ENCODE data around the gene METTL8.

Gene METTL8

GRCh38 chr2:171293661-171294060 is 140.1 kb downstream of the METTL8 start:
- no peaks in the 10 kb centered on the region for H3K9me3 ChIP-seq (ENCODE audit: control insufficient read depth, low read length)
- H3K27me3 ChIP-seq (ENCODE audit: control insufficient read depth, insufficient read depth, low read length, poor library complexity, severe bottlenecking) = no peaks in the 10 kb centered on the region
- 92 to 97% methylated on average over 5 of the region's 5 CpGs for WGBS, 2 experiments
- no peak overlapping the region for H3K27ac ChIP-seq (ENCODE audit: insufficient read depth, low read depth, low read length, poor library complexity, severe bottlenecking)
- H3K36me3 ChIP-seq (ENCODE audit: control insufficient read depth, insufficient read depth, low read length) = no peaks in the 10 kb centered on the region
- H3K4me3 ChIP-seq (ENCODE audit: insufficient read depth, low read depth, low read length) = no peak overlapping the region
- no peaks in the 10 kb centered on the region for H3K4me1 ChIP-seq (ENCODE audit: control insufficient read depth, insufficient read depth, low read length)

DNA sequence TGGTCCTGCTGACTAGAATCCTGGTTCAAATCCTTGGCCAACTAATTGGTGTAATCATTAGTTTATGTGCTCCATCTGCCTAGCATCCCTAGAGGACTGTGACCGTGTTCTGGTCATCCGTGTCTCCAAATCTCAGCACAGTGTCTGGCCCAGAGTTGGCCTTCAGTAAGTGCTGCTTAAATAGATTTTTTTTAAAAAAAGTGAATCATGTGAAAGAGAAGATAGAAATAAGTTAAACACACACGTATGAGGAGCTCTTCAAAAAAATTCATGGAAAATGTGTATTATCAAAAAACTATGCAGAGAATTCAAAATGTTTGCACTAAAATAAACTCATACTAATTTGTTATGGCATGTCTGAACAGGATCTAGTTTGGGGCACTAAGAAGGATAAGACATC is 143.8 kb downstream of the METTL8 start:
- Histone ChIP-seq H3K4me3 (ENCODE audit: insufficient read depth, low read depth, low read length) (no peak overlapping the region), H3K4me1 (ENCODE audit: control insufficient read depth, insufficient read depth, low read length) (no peaks in the 10 kb centered on the region)
- WGBS, 2 experiments = 89 to 97% methylated on average over 3 of the region's 3 CpGs

DNA sequence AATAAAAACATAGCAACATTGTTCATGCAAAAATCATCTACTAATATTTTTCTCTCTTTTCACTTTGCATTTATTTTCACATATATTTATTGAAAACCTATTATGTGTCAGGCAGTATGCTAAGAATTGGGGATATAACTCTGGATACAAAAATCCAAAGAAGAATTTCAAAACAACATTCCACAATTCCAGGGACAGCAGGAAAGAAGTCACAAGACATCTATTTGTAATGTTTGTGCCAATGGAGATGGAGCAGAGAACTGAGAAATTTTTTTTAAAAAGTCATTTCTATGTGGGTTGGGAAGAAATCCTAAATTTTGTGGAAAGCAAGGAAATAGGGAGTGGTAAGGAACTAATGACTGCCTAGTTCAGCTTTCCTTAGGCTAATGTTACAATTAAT is 144.5 kb downstream of the METTL8 start:
- H3K27ac ChIP-seq (ENCODE audit: insufficient read depth, low read depth, low read length, poor library complexity, severe bottlenecking) = no peak overlapping the region
- no peaks in the 10 kb centered on the region for H3K36me3 ChIP-seq (ENCODE audit: control insufficient read depth, insufficient read depth, low read length)
- H3K9me3 ChIP-seq (ENCODE audit: control insufficient read depth, low read length) = no peaks in the 10 kb centered on the region
- no peaks in the 10 kb centered on the region for H3K27me3 ChIP-seq (ENCODE audit: control insufficient read depth, insufficient read depth, low read length, poor library complexity, severe bottlenecking)
- H3K4me1 ChIP-seq (ENCODE audit: control insufficient read depth, insufficient read depth, low read length) = no peaks in the 10 kb centered on the region
- H3K4me3 ChIP-seq (ENCODE audit: insufficient read depth, low read depth, low read length) = no peak overlapping the region

More for the DNA sequence above, 143.8 kb downstream of the METTL8 start:
- H3K9me3 ChIP-seq (ENCODE audit: control insufficient read depth, low read length) = no peaks in the 10 kb centered on the region
- H3K27ac ChIP-seq (ENCODE audit: insufficient read depth, low read depth, low read length, poor library complexity, severe bottlenecking) = no peak overlapping the region
- H3K27me3 ChIP-seq (ENCODE audit: control insufficient read depth, insufficient read depth, low read length, poor library complexity, severe bottlenecking) = no peaks in the 10 kb centered on the region
- H3K36me3 ChIP-seq (ENCODE audit: control insufficient read depth, insufficient read depth, low read length) = no peaks in the 10 kb centered on the region

DNA sequence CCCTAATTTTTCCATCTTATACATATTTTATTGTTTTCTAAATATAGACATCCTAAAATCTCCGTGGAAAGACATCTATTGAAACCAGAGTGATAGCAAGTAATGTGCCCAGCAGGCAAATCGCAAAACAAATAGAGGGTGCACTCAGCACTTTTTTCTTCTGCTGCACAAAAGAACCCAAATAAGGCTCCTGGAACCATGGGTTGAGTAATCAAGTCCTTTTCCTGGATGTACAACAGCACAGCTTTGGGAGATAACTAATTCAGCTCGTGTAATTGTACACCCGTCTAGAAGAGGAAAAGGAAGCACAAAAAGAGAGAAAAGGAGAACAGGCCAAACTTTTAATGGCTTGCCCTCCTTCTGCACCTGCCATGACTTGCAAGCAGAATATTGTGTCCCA is 146.2 kb downstream of the METTL8 start:
- WGBS, 2 experiments = 85 to 86% methylated on average over 4 of the region's 4 CpGs

DNA sequence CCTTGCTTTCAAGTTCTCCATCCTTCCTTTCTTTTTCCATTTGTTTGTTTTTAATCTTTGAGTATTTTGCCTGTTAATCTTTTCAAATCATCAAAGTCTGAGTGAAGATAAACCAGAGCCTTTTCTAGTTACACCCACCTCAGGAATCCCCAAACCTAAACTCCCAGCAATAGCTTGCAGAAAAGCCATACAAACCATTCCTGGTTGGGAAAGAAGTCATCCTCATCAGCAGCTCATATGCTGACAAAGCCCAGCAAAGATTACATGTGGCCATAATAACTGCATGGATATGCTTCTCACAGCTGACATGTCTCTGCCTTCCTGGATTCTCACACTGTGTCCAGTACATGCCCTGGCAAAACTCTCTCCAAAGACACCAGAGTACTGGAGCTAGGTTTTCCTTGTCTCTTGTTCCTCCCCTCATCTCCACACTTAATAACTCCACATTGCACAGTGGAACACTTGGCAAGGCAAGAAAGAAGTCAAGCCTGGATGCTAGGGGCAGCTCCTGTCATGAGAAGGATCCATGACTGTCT is 146.7 kb downstream of the METTL8 start:
- Histone ChIP-seq H3K27me3 (ENCODE audit: control insufficient read depth, insufficient read depth, low read length, poor library complexity, severe bottlenecking) (no peaks in the 10 kb centered on the region), H3K4me1 (ENCODE audit: control insufficient read depth, insufficient read depth, low read length) (no peaks in the 10 kb centered on the region), H3K36me3 (ENCODE audit: control insufficient read depth, insufficient read depth, low read length) (no peaks in the 10 kb centered on the region), H3K4me3 (ENCODE audit: insufficient read depth, low read depth, low read length) (no peak overlapping the region), H3K9me3 (ENCODE audit: control insufficient read depth, low read length) (no peaks in the 10 kb centered on the region), H3K27ac (ENCODE audit: insufficient read depth, low read depth, low read length, poor library complexity, severe bottlenecking) (no peak overlapping the region)

More for the DNA sequence above, 146.2 kb downstream of the METTL8 start:
- no peak overlapping the region for H3K4me3 ChIP-seq (ENCODE audit: insufficient read depth, low read depth, low read length)
- H3K27me3 ChIP-seq (ENCODE audit: control insufficient read depth, insufficient read depth, low read length, poor library complexity, severe bottlenecking) = no peaks in the 10 kb centered on the region
- H3K36me3 ChIP-seq (ENCODE audit: control insufficient read depth, insufficient read depth, low read length) = no peaks in the 10 kb centered on the region
- H3K9me3 ChIP-seq (ENCODE audit: control insufficient read depth, low read length) = no peaks in the 10 kb centered on the region
- H3K27ac ChIP-seq (ENCODE audit: insufficient read depth, low read depth, low read length, poor library complexity, severe bottlenecking) = no peak overlapping the region
- no peaks in the 10 kb centered on the region for H3K4me1 ChIP-seq (ENCODE audit: control insufficient read depth, insufficient read depth, low read length)

GRCh38 chr2:171281110-171281509 is 152.7 kb downstream of the METTL8 start:
- H3K27me3 ChIP-seq (ENCODE audit: control insufficient read depth, insufficient read depth, low read length, poor library complexity, severe bottlenecking) = no peaks in the 10 kb centered on the region
- 90 to 94% methylated on average over 2 to 3 of the region's 3 CpGs for WGBS, 2 experiments
- no peak overlapping the region for H3K4me3 ChIP-seq (ENCODE audit: insufficient read depth, low read depth, low read length)
- H3K4me1 ChIP-seq (ENCODE audit: control insufficient read depth, insufficient read depth, low read length) = no peaks in the 10 kb centered on the region
- no peaks in the 10 kb centered on the region for H3K9me3 ChIP-seq (ENCODE audit: control insufficient read depth, low read length)
- H3K27ac ChIP-seq (ENCODE audit: insufficient read depth, low read depth, low read length, poor library complexity, severe bottlenecking) = no peak overlapping the region
- H3K36me3 ChIP-seq (ENCODE audit: control insufficient read depth, insufficient read depth, low read length) = no peaks in the 10 kb centered on the region

GRCh38 chr2:171279983-171280790 is 153.6 kb downstream of the METTL8 start:
- Histone ChIP-seq H3K4me1 (ENCODE audit: control insufficient read depth, insufficient read depth, low read length) (no peaks in the 10 kb centered on the region), H3K36me3 (ENCODE audit: control insufficient read depth, insufficient read depth, low read length) (no peaks in the 10 kb centered on the region), H3K27me3 (ENCODE audit: control insufficient read depth, insufficient read depth, low read length, poor library complexity, severe bottlenecking) (no peaks in the 10 kb centered on the region), H3K27ac (ENCODE audit: insufficient read depth, low read depth, low read length, poor library complexity, severe bottlenecking) (no peak overlapping the region), H3K4me3 (ENCODE audit: insufficient read depth, low read depth, low read length) (no peak overlapping the region), H3K9me3 (ENCODE audit: control insufficient read depth, low read length) (no peaks in the 10 kb centered on the region)
- 86 to 90% methylated on average over 12 to 13 of the region's 13 CpGs for WGBS, 2 experiments

- Histone ChIP-seq H3K36me3 (ENCODE audit: control insufficient read depth, insufficient read depth, low read length) (no peaks in the 10 kb centered on the region), H3K27me3 (ENCODE audit: control insufficient read depth, insufficient read depth, low read length, poor library complexity, severe bottlenecking) (no peaks in the 10 kb centered on the region), H3K4me1 (ENCODE audit: control insufficient read depth, insufficient read depth, low read length) (no peaks in the 10 kb centered on the region), H3K4me3 (ENCODE audit: insufficient read depth, low read depth, low read length) (no peak overlapping the region), H3K27ac (ENCODE audit: insufficient read depth, low read depth, low read length, poor library complexity, severe bottlenecking) (no peak overlapping the region), H3K9me3 (ENCODE audit: control insufficient read depth, low read length) (no peaks in the 10 kb centered on the region)
- 93 to 95% methylated on average over 2 of the region's 2 CpGs for WGBS, 2 experiments
Observed at GRCh38 chr2:171274757-171275156, 159.0 kb downstream of the METTL8 start.

- Histone ChIP-seq H3K9me3 (ENCODE audit: control insufficient read depth, low read length) (no peaks in the 10 kb centered on the region), H3K27me3 (ENCODE audit: control insufficient read depth, insufficient read depth, low read length, poor library complexity, severe bottlenecking) (no peaks in the 10 kb centered on the region), H3K4me1 (ENCODE audit: control insufficient read depth, insufficient read depth, low read length) (peaks cover 8% of the 10 kb centered on the region), H3K36me3 (ENCODE audit: control insufficient read depth, insufficient read depth, low read length) (no peaks in the 10 kb centered on the region), H3K27ac (ENCODE audit: insufficient read depth, low read depth, low read length, poor library complexity, severe bottlenecking) (no peak overlapping the region), H3K4me3 (ENCODE audit: insufficient read depth, low read depth, low read length) (no peak overlapping the region)
- WGBS, 2 experiments = 80 to 88% methylated on average over 1 of the region's 1 CpG
Observed at GRCh38 chr2:171271971-171272436, 161.8 kb downstream of the METTL8 start.

GRCh38 chr2:171271386-171271785 is 162.4 kb downstream of the METTL8 start:
- no peak overlapping the region for H3K27ac ChIP-seq (ENCODE audit: insufficient read depth, low read depth, low read length, poor library complexity, severe bottlenecking)
- H3K4me3 ChIP-seq (ENCODE audit: insufficient read depth, low read depth, low read length) = no peak overlapping the region
- H3K27me3 ChIP-seq (ENCODE audit: control insufficient read depth, insufficient read depth, low read length, poor library complexity, severe bottlenecking) = no peaks in the 10 kb centered on the region
- peaks cover 8% of the 10 kb centered on the region for H3K4me1 ChIP-seq (ENCODE audit: control insufficient read depth, insufficient read depth, low read length)
- WGBS, 2 experiments = no CpG with 5 or more reads among the region's 1 CpG
- H3K36me3 ChIP-seq (ENCODE audit: control insufficient read depth, insufficient read depth, low read length) = no peaks in the 10 kb centered on the region
- H3K9me3 ChIP-seq (ENCODE audit: control insufficient read depth, low read length) = no peaks in the 10 kb centered on the region
